SH-SY5Y (cell line): Measurements from ENCODE around the gene DTWD2.

Experiments used
- GATA2 ChIP-seq: IDR thresholded peaks from 2 replicates; pipeline ENCODE4 v1.6.1; 2011; ENCODE audit warnings: mild to moderate bottlenecking, low read depth, low read length
- GATA3 ChIP-seq: IDR thresholded peaks from 2 replicates; pipeline ENCODE4 v1.6.1; 2011; ENCODE audit warnings: low read depth, mild to moderate bottlenecking, low read length, moderate library complexity

Gene DTWD2

GRCh38 chr5:118987988-118988865, at the start of gene DTWD2:
TSS of gene DTWD2 (minus strand) at chr5:118988547. CDS start at chr5:118988511, 36 bp downstream.
- TF ChIP-seq GATA3 (no peak), GATA2 (no peak; the same call in 1 of the 2 replicates)

GRCh38 chr5:119037496-119038215, 49.3 kb upstream of the DTWD2 start:
- TF ChIP-seq GATA2 (no peak), GATA3 (no peak)

- TF ChIP-seq GATA3: no peak
- TF ChIP-seq GATA2: no peak
Measured at GRCh38 chr5:119036101-119036762, 47.9 kb upstream of the DTWD2 start.

- TF ChIP-seq GATA3: no peak
- no peak for TF ChIP-seq GATA2
Measured at GRCh38 chr5:119033135-119033534, 44.8 kb upstream of the DTWD2 start.

GRCh38 chr5:119032656-119033055, 44.3 kb upstream of the DTWD2 start:
- TF ChIP-seq GATA2 (no peak), GATA3 (no peak)

- TF ChIP-seq GATA3 (no peak), GATA2 (no peak)
Measured at GRCh38 chr5:119031905-119032304, 43.6 kb upstream of the DTWD2 start.

GRCh38 chr5:119031011-119031886, 42.9 kb upstream of the DTWD2 start:
- TF ChIP-seq GATA3: no peak
- no peak for TF ChIP-seq GATA2

- no peak for TF ChIP-seq GATA3
- no peak for TF ChIP-seq GATA2
Measured at GRCh38 chr5:119028575-119028974, 40.2 kb upstream of the DTWD2 start.

GRCh38 chr5:119022773-119023172, 34.4 kb upstream of the DTWD2 start:
- TF ChIP-seq GATA3 (no peak), GATA2 (no peak)

- TF ChIP-seq GATA2 (no peak), GATA3 (no peak)
Measured at GRCh38 chr5:119022017-119022745, 33.8 kb upstream of the DTWD2 start.

GRCh38 chr5:119021149-119021732, 32.9 kb upstream of the DTWD2 start:
- TF ChIP-seq GATA3 (no peak), GATA2 (no peak)

- no peak for TF ChIP-seq GATA3
- TF ChIP-seq GATA2: no peak
Measured at GRCh38 chr5:119019949-119020348, 31.6 kb upstream of the DTWD2 start.

GRCh38 chr5:119019501-119019900, 31.2 kb upstream of the DTWD2 start:
- TF ChIP-seq GATA3 (no peak), GATA2 (no peak)
